ENCODE data around the gene NYAP2.
A peak's percentile ranks its signal among the peaks of the same experiment; 100 is the strongest.

The NYAP2 gene

GRCh38 chr2:225429717-225430116 is 30.2 kb downstream of the NYAP2 start:
- peak; percentile 17 for DNase-seq

DNA sequence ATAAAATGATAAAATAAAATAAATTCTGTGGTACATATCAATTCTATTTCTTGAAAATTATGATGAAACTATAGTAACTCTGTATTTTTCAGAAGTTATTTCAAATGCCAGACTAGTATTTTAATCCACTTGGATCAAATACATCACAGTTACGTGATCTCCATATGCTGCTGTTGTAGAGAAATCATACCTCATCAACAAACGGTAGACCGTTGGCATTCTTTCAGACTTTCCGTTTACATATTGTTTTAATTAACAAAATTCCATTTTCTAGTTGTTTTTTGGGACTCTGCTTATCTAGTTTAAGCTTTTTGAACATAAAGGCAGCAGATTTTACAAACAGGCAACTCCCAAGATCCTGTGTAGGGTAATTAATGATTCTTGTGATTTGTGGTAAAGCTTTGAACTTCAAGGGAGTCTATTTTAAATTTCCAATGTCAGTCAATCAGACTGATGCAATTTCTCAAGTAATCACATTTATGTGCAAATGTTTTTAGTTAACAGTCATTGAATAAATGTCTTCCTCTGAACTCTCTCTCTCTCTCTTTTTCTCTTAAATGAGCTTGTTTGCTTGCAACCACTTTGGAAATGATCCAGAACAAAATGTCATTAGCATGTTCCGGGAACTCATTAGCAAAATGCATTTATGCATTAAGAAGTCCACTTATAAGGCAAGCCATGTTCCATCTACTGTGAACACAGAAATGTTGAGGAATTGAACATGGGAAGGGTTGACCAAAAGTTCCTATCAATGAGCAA is 31.8 kb downstream of the NYAP2 start:
- DNase-seq: no peak

DNA sequence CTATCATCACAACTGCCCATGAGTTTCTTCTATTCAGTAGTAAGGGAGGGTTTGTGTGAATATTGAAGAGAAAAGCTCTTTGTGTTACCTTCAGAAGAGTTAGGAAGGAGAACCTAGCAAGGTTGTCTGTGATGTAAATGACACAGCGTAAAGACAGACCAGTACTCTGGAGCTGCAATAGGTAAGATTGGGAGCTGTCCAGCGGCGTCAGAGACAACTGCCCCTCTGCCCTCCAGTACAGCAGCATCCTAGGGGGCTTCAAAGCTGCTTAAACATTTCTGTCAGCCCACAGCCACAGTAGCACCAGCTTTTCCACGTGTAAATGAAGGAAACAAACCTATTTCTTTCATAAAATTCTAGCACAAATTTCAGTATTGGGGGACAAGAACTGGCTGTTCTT is 34.5 kb downstream of the NYAP2 start:
- DNase-seq: no peak

DNA sequence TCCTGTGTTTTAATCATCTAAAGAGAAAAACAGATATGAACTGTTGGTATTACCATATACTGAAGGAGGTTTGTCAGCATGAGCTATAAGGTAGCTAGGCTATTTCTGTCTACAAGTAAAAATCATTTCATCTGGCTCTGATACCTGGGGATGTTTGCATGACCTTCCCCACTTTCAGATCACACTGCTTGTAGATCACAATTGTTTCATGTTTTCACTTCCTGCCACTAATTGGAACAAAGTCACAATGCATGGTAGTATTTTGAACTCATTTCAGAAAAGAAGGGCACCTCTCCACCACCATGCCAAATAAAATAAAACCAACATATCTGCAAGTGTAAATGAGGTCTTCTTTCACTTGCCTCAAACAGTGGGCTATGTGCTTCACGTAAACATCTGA is 37.8 kb downstream of the NYAP2 start:
- DNase-seq: no peak

DNA sequence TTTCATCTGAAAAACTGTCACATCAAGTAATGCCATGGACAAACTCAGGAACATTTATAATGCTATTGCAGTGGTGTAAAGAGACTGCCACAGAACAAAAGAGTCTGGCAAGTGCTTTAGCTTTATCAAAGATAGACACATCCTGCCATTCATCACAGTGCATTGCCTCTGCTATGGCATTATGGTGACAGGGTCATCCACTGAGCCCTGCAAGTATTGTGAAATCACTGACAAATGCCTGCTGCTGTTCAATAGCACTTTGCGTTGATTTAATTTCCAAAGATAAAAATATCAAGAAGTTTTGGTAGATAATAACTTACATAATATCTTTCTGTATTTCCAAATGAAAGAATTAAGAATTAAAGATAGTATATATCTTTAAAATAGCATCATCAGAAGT is 38.7 kb downstream of the NYAP2 start:
- no peak for DNase-seq

GRCh38 chr2:225452677-225453076 is 53.2 kb downstream of the NYAP2 start:
- no peak for DNase-seq

GRCh38 chr2:225454412-225454811 is 54.9 kb downstream of the NYAP2 start:
- no peak for DNase-seq

DNA sequence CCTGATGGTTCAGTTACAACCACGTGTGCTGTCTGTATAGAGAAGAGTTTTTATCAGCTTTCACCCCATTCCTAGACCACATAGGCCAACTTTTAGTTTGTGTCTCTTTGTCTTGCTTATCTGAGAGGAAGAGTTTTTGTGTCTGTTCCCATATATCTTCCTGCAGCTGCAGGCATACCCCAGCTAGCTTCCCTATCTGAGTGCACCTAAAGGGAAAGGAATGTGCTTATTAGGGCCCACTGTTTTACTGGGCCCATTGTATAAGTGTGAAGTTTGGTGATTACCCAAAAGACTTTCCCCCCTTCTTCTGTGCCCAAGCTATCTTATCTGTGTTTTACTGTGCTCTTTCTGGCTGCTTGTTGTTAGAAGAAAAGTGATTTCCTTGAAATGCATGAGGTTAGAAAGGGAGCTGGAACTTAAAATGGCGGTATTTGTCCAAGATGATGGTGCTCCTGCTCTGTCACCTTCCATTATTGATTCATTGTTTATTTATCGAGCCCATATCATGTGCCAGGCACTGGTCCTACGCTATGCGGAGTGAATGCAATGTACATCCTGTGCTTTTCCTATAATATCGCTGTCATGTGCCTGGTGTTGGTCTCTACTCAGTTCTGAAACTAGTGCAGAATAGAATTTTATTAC is 57.2 kb downstream of the NYAP2 start:
- DNase-seq: no peak

DNA sequence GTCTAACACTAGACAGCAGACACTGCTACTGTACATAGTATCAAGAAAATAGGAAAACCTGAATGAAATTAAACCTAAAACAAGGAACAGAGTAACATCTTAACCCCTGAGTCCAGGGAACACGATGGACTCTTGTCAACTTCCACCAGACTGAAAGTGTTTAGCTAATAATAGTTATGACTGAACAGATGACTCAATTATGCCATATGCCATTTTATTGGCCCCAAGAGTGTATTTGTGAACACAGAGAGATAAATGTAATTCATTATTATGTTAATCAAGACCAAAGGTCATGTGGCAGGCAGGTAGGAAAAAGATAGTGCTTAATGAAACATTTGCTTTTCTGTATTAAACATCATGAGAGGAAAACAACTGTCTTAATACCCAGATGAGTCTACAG is 58.0 kb downstream of the NYAP2 start:
- no peak for DNase-seq

- DNase-seq: no peak
Observed at GRCh38 chr2:225458431-225459117, 59.1 kb downstream of the NYAP2 start.

DNA sequence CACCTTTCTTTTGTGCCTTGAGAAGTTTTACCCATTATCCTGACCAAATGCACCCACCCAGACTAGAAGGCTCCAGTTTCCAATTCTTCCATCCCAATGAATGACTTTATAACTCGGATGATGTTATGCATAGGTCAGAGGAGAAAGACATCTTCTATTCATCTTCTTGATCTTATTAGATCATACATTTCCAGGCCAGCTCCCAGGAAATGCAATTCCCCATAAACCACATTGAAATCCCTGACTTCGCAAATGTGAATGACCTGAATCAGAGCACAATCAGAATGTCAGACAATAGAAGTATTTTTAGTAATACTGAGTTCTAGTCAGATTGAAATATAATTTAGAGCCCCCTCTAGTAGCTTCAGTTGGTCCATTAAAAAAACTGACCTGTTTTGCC is 62.9 kb downstream of the NYAP2 start:
- no peak for DNase-seq

DNA sequence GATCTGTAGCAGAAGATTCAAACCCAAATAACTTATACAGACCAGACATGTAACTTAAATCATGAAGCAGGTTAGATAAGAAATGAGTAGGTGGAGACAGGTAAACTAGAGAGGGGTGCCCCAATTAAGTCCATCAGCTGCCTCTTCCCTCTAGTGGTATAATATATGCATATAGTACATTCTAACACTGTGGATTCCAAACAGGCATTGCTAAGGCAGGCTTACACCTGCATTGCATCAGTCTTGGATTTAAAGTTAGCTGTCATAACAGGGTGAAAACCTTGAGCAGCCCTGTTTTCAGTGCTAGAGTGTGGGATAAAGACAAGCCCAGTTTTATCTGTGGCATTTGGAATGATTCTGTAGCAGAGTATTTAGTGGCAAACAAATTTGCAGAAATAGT is 63.4 kb downstream of the NYAP2 start:
- DNase-seq: peak; percentile 9

DNA sequence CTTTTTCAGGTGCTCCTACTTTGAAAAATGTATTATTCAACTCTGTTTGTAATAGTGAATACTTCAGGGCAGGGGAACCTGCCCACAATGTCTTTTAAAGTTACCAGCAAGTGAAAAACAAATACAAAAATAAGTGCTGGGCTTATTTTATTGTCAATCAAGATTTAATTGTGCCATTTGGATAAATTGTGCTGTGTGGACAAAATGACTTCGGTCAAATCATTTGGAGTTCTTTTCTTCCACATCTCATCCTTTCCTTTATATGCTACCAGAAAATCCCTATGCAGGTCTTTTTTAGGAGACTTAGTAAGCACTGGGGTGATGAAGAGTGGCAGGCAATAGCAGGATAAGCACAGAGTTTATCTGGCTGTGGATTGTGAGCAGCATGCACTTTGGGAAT is 63.9 kb downstream of the NYAP2 start:
- DNase-seq: no peak

DNA sequence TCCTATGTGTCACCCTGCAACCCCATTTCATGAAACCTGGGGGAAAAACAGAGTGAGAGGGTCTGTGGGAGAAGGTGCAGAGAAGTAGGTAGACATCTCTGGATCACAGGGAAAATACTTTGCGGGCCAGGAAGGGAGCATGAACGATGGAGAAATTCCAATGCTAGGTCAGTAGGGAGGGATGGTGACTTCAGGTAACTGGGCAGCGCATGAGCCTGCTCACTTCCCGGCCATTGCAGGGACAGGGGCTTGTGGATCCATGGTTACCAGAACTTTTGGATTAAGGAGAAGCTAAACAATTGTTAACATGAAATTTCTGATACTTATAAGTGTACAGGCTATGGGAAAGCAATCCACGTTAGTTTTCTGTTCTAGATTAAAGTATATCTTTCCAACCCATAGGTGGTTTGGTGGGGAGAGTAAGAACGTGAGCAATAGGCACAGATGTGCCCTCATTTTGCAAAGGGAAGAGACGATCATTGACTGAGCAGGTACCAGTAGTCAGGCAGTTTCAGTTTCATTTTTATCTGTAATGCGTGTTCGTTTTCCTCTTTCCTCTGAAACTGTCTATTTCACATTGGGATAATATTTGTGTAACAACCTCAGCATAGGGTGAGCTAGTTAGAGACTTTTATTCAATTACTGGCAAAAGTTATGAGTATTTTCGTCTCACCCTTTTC is 65.0 kb downstream of the NYAP2 start:
- DNase-seq: no peak

DNA sequence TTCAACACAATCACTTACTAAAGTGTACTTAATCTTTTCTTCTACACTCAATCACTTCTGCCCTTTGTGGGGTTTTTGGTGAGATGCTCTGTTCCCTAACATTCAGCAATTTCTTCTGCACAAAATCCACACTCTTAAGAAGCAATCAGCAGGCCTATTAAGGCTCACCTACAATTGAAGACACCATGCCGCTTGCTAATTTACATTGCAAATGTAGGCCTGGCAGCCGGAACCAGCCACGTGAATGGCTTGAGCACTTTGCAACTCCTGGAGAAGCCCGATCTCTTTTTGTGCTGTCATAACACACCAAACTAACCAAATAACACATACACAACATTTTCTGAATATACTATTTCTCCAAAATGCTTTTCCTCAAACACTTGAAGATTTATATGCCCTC is 66.3 kb downstream of the NYAP2 start:
- DNase-seq: no peak

DNA sequence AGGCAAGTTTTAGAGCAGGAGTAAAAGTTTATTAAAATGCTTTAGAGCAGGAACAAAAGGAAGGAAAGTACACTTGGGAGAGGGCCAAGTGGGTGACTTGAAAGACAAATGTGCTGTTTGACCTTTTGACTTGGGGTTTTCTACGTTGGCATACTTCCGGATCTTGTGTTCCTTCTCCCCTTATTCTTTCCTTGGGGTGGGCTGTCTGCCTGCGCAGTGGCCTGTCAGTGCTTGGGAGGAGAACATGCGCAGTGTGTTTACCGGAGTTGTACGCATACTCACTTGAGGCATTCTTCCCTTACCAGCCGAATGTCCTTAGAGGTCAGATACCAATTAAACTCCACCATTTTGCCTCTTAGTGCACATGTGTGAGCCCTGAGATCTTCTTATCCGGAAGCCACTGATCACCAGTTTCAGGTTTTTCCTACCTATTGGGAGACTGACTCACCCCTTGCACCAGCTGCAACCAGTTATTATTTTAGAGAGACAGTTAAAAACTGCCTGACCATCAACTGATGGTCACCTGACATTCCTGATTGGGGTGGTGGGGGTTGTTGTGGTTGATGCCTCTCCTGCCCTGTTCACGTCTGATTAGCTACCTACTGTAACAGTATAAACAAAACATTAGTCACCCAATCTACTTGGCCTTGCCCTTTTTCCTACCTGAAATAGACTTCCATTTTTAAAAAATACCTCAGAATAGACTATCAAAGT is 67.5 kb downstream of the NYAP2 start:
- no peak for DNase-seq

- peak; percentile 10 for DNase-seq
Observed at GRCh38 chr2:225468131-225468530, 68.6 kb downstream of the NYAP2 start.

GRCh38 chr2:225471039-225471438 is 71.5 kb downstream of the NYAP2 start:
- DNase-seq: no peak

- DNase-seq: no peak
Observed at GRCh38 chr2:225471482-225471881, 72.0 kb downstream of the NYAP2 start.

DNA sequence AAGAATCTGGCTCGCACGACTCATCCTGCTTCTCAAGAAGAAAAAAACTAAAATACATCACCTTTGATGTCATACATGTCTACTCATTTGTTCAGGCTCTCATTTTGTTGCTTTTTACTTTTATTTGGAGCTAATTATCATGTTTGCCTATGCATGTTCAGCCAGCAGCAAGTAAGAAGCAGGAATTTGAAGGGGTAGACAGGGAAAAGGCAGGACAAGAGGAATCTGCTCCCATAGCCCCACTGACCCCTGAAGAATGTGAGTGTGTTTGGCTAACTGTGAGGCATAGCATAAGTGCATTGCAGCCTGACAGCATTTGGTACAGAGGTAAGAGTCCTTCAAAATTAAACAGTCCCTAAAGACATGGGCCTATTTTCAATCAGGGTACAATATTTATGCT is 72.7 kb downstream of the NYAP2 start:
- no peak for DNase-seq

GRCh38 chr2:225479386-225479785 is 79.9 kb downstream of the NYAP2 start:
- no peak for DNase-seq

DNA sequence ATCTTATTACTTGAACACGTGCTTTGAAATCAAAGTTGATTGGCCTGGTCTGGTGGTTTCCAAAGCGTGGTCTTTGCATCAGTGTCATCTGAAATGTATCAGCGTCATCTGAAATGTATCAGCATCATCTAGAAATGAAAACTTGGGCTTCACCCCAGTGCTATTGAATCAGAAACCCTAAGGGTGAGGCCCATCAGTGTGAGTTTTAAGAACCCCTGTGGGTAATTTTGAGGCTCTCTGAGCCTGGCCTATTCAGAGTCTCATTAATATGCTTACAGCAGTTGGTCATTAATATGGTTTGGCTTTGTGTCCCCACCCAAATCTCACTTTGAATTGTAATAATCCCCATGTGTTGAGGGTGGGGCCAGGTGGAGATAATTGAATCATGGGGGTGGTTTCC is 85.2 kb downstream of the NYAP2 start:
- no peak for DNase-seq

GRCh38 chr2:225486236-225486635 is 86.7 kb downstream of the NYAP2 start:
- no peak for DNase-seq
